ENCODE results near the gene ZNF221. TPM values are rescaled to one million over a fixed set of nuclear protein-coding genes. Genes with fewer than 3 reads are reported as not detected.

ZNF221 gene
- total RNA-seq (2021; ENCODE audit: unreplicated experiment) (2.8 TPM), Bru-seq, nascent RNA (percentile 50 among the genes with signal in this experiment), BruChase-seq, experiment 1, labeled RNA remaining after a 2-hour chase (percentile 53 among the genes with signal in this experiment), BruChase-seq, experiment 2, labeled RNA remaining after a 6-hour chase (percentile 50 among the genes with signal in this experiment)
- polyA plus RNA-seq (2012; ENCODE audit: insufficient read length): 1.4 TPM
- long read RNA-seq, partial matches to known transcripts: 0 of 1 reads
- long read RNA-seq, other reads (novel, unspliced or antisense): 0 of 1 reads

GRCh38 chr19:43950834-43951645 lies at the start of gene ZNF221:
Gene ZNF221 (plus strand): TSS chr19:43951228. CDS start chr19:43962727, 11,499 bp downstream.
- peak; percentile 81 for DNase-seq (ENCODE audit: low read depth, low spot score)
- intact Hi-C loops (cut with micrococcal nuclease; ENCODE audit: unreplicated experiment): no loop called here

DNA sequence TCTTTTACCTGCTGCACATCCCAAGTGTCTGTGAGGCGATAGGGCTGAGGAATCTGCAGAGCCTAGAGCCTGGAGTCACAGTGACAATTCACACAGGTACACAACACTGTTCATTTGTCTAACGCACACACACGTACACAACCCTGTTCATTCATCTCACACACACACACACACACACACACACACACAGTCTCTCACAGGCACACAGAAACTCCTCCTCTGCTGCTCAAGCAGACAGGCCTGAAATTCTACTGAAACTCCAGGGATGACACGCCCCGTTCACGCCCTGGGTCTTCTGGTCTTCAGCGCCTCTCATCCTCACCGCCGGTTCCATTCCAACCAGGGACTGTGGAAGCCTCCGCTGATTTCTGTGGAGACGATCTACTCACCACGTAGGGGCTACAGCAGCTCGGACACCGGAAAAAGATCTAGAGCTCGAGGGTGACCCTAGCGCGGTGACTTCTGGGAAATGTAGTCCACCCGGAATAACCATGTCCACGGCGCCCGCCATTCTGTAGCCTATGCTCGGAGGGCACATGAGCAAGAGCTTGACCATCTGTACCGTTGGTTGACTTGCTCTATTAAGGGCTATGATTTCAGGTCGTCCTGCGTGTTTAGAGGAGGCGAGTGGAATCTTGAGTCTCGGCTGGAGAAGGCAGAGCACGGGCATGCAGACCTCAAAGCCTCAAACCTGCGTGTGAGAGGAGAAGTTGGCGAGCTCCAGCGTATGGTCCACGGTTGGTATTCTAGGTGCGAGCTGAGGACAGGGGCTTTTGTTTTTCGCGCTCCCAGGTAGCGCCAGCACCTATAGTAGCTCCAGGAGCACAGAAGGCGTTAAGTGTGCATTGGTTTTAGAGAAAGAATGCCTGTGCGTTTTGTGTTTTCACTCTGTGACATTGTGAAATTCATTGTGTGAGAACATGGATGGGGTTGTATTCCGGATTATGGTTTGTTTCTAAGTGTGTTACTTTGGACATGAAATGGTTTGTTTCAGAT lies 49.3 kb upstream of the ZNF221 start:
- H3K9me3 ChIP-seq (ENCODE audit: control insufficient read depth, insufficient read depth, low read depth, low read length): peaks cover 8% of the 10 kb centered on the region; the same call in 1 of the 2 replicates
- intact Hi-C loops (cut with micrococcal nuclease; ENCODE audit: unreplicated experiment) (no loop called here), in situ Hi-C loops (cut with HindIII; ENCODE audit: low pct_unique_long_range_greater_than_20kb, low sequenced_read_pairs) (no loop called here)
- ChIA-PET POLR2A (no interaction called here), CTCF (no interaction called here)
- peak overlapping the region; percentile 79 for H3K27ac ChIP-seq (ENCODE audit: low read length)
- ATAC-seq (peak; percentile 98), DNase-seq (ENCODE audit: low read depth, low spot score) (peak; percentile 25)
- TSS peak; percentile 87 for BruUV-seq (replicated peaks)
- TF ChIP-seq POLR2AphosphoS5 (IDR thresholded peaks at IDR 0.05; ENCODE audit: low read depth, low read length) (no peak), SIN3A (IDR thresholded peaks at IDR 0.05; ENCODE audit: borderline replicate concordance, insufficient read depth, low read depth, low read length) (0 out of 2 replicates have a peak, but pooled peaks have one; percentile 37)
- H3K27me3 ChIP-seq (ENCODE audit: control insufficient read depth, insufficient read depth, low read length): no peaks in the 10 kb centered on the region
- no peaks in the 10 kb centered on the region for H3K36me3 ChIP-seq (ENCODE audit: control insufficient read depth, insufficient read depth, low read length)
- H3K4me3 ChIP-seq (ENCODE audit: low read depth in 2 of 2, low read length in 2 of 2): peak overlapping the region; percentile 65 to 66
- H3K4me1 ChIP-seq (ENCODE audit: control insufficient read depth, insufficient read depth, low read length): no peaks in the 10 kb centered on the region

More at GRCh38 chr19:43950834-43951645, at the start of gene ZNF221:
- no peaks in the 10 kb centered on the region for H3K36me3 ChIP-seq (ENCODE audit: control insufficient read depth, insufficient read depth, low read length)
- ChIA-PET POLR2A (interaction anchor here (0.6 kb wide), 1 partner anchor 51 kb away, joined by 8 read pairs; no protein-coding TSS in a partner anchor), CTCF (interaction anchor here (0.8 kb wide), 1 partner anchor 258 kb away, joined by 3 read pairs; no protein-coding TSS in a partner anchor)
- H3K27ac ChIP-seq (ENCODE audit: low read length): peak within 1 kb of the TSS; percentile 91
- BruUV-seq (replicated peaks): TSS peak; percentile 90
- peaks cover 14% of the 10 kb centered on the region; the same call in 1 of the 2 replicates for H3K9me3 ChIP-seq (ENCODE audit: control insufficient read depth, insufficient read depth, low read depth, low read length)
- TF ChIP-seq TCF7L2 (IDR thresholded peaks at IDR 0.05; ENCODE audit: low read depth, low read length) (no peak), POLR2AphosphoS5 (IDR thresholded peaks at IDR 0.05; ENCODE audit: low read depth, low read length) (no peak)
- TF ChIP-seq, protein P1, sequence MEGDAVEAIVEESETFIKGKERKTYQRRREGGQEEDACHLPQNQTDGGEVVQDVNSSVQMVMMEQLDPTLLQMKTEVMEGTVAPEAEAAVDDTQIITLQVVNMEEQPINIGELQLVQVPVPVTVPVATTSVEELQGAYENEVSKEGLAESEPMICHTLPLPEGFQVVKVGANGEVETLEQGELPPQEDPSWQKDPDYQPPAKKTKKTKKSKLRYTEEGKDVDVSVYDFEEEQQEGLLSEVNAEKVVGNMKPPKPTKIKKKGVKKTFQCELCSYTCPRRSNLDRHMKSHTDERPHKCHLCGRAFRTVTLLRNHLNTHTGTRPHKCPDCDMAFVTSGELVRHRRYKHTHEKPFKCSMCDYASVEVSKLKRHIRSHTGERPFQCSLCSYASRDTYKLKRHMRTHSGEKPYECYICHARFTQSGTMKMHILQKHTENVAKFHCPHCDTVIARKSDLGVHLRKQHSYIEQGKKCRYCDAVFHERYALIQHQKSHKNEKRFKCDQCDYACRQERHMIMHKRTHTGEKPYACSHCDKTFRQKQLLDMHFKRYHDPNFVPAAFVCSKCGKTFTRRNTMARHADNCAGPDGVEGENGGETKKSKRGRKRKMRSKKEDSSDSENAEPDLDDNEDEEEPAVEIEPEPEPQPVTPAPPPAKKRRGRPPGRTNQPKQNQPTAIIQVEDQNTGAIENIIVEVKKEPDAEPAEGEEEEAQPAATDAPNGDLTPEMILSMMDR (IDR thresholded peaks at IDR 0.05): peak; percentile 50
- no peaks in the 10 kb centered on the region for H3K4me1 ChIP-seq (ENCODE audit: control insufficient read depth, insufficient read depth, low read length)
- peak; percentile 100 for ATAC-seq
- H3K4me3 ChIP-seq (ENCODE audit: low read depth in 2 of 2, low read length in 2 of 2): peak within 1 kb of the TSS; percentile 68 to 79
- H3K27me3 ChIP-seq (ENCODE audit: control insufficient read depth, insufficient read depth, low read length): no peaks in the 10 kb centered on the region
- in situ Hi-C loops (cut with HindIII; ENCODE audit: low pct_unique_long_range_greater_than_20kb, low sequenced_read_pairs): no loop called here

DNA sequence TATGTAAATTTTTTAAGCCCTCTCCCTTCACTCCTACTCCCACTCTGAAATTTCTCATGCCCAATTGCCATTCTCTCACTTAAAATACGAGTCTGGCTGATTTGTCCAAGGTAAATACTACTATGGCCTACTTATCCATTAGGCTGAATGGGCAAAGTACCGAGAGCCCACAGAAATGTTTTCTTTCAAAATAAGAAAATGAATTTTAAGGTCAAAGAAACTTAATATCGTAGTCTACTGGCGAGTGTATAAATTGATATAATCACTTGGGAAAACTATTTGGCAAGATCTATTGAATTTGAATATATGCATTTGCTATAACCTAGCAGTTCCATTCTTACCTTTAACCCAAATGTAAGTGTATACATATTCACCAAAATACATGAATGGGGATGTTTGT lies 48.6 kb upstream of the ZNF221 start:
- ChIA-PET CTCF (no interaction called here), POLR2A (no interaction called here)
- Histone ChIP-seq H3K27me3 (ENCODE audit: control insufficient read depth, insufficient read depth, low read length) (no peaks in the 10 kb centered on the region), H3K27ac (ENCODE audit: low read length) (no peak overlapping the region), H3K4me3 (ENCODE audit: low read depth in 2 of 2, low read length in 2 of 2) (no peak overlapping the region; a peak in 1 of 4 replicates), H3K9me3 (ENCODE audit: control insufficient read depth, insufficient read depth, low read depth, low read length) (peaks cover 8% of the 10 kb centered on the region; the same call in 1 of the 2 replicates), H3K36me3 (ENCODE audit: control insufficient read depth, insufficient read depth, low read length) (no peaks in the 10 kb centered on the region), H3K4me1 (ENCODE audit: control insufficient read depth, insufficient read depth, low read length) (no peaks in the 10 kb centered on the region)
- in situ Hi-C loops (cut with HindIII; ENCODE audit: low pct_unique_long_range_greater_than_20kb, low sequenced_read_pairs): no loop called here
- TF ChIP-seq TCF7L2 (IDR thresholded peaks at IDR 0.05; ENCODE audit: low read depth, low read length): no peak
- no peak for TF ChIP-seq REST (IDR thresholded peaks at IDR 0.05; ENCODE audit: insufficient read depth in 1 of 2, low read depth in 2 of 2, low read length in 1 of 2)
- TF ChIP-seq POLR2AphosphoS5 (IDR thresholded peaks at IDR 0.05; ENCODE audit: low read depth, low read length): no peak
- no peak for TF ChIP-seq SIN3A (IDR thresholded peaks at IDR 0.05; ENCODE audit: borderline replicate concordance, insufficient read depth, low read depth, low read length)
- TF ChIP-seq, protein P1 (IDR thresholded peaks at IDR 0.05): no peak
- DNase-seq (ENCODE audit: low read depth, low spot score) (no peak), ATAC-seq (no peak)
- BruUV-seq (replicated peaks): no TSS peak
- intact Hi-C loops (cut with micrococcal nuclease; ENCODE audit: unreplicated experiment): no loop called here
